HCT116 (cell line): ENCODE results near the gene TGM1. TPM values are rescaled to one million over a fixed set of nuclear protein-coding genes. Genes with fewer than 3 reads are reported as not detected.

Source experiments
- ATAC-seq: fragments of 200-7000 bp; cut with Tn5 transposase; 2 replicates; pipeline ENCODE4 v1.9.1; 2020; ENCODE audit warnings: mild to moderate bottlenecking, moderate library complexity
- BruUV-seq: library from RNA; stranded (reverse); fragments of 400-500 nt; replicated peaks from 2 replicates; lab custom pipeline; 2021; lab: Mats Ljungman, UMichigan
- CTCF ChIA-PET: fragments of 300-600 bp; sonication (Branson Sonifier 250); formaldehyde crosslinking; loops from one replicate; lab custom pipeline; 2021; ENCODE audit warnings: antibody characterized with exemption; lab: Charles Lee
- POLR2A ChIA-PET: fragments of 300-600, 350-600 bp; sonication (Branson Sonifier 250); formaldehyde crosslinking; loops from one replicate; lab custom pipeline; 2021; ENCODE audit warnings: antibody characterized with exemption; lab: Charles Lee
- RAD21 ChIA-PET, 2 experiments: fragments of 300-600 bp; sonication (Branson Sonifier 250); formaldehyde crosslinking; loops; one replicate each; lab custom pipeline; 2023; ENCODE audit warnings: low total read pairs in 2 of 2; ENCODE audit not compliant: uncharacterized antibody in 2 of 2, unreplicated experiment in 2 of 2, low non-redundant PET in 1 of 2; lab: Charles Lee
- DNase-seq: peaks from one replicate; pipeline ENCODE4 v3.0.0-alpha.2; 2010; ENCODE audit warnings: low read depth, low spot score
- H2AFZ ChIP-seq: fragments of 200-600 bp; shearing (Covaris generic), sonication (generic); 2 replicates; pipeline ENCODE4 v1.6.1; 2017; ENCODE audit warnings: low read depth, mixed run types, mixed read lengths, antibody characterized with exemption, low read length; ENCODE audit not compliant: poor library complexity, severe bottlenecking
- H3K27ac ChIP-seq: 2 replicates; pipeline ENCODE4 v1.5.1; 2012; ENCODE audit warnings: low read depth, low read length
- H3K27me3 ChIP-seq: fragments of 200-600 bp; sonication (generic); 2 replicates; pipeline ENCODE4 v1.6.1; 2016; ENCODE audit warnings: mixed run types, low read length, mixed read lengths; ENCODE audit not compliant: insufficient read depth
- H3K36me3 ChIP-seq, 2 experiments: fragments of 200-500 bp in 1 of 2; fragments of 200-600 bp in 1 of 2; sonication (Bioruptor generic) in 1 of 2; sonication (generic) in 1 of 2; 2 replicates each; pipeline versions ENCODE4 v1.5.1 to v1.6.1; 2014 to 2016; ENCODE audit warnings: low read length in 2 of 2, inconsistent platforms in 1 of 2, mixed read lengths in 1 of 2, mixed run types in 1 of 2; ENCODE audit not compliant: insufficient read depth in 2 of 2, control insufficient read depth in 1 of 2
- H3K4me1 ChIP-seq, 2 experiments: fragments of 200-600 bp in 1 of 2; sonication (generic) in 1 of 2; 2 replicates each; pipeline versions ENCODE4 v1.5.1 to v1.6.1; 2012 to 2017; ENCODE audit warnings: low read length in 2 of 2, inconsistent platforms in 1 of 2, mild to moderate bottlenecking in 1 of 2, mixed read lengths in 1 of 2, mixed run types in 1 of 2, moderate library complexity in 1 of 2; ENCODE audit not compliant: insufficient read depth in 2 of 2, control insufficient read depth in 1 of 2
- H3K4me2 ChIP-seq: fragments of 200-600 bp; sonication (generic); 2 replicates; pipeline ENCODE4 v1.6.1; 2017; ENCODE audit warnings: mixed run types, low read length, mixed read lengths
- H3K4me3 ChIP-seq, 2 experiments: fragments of 200-600 bp in 1 of 2; sonication (generic) in 1 of 2; replicated peaks in 1 of 2; 2 replicates each; pipeline ENCODE4 v1.5.1; 2011 to 2016; ENCODE audit warnings: low read length in 2 of 2, control low read depth in 1 of 2, low read depth in 1 of 2, mild to moderate bottlenecking in 1 of 2, mixed read lengths in 1 of 2, mixed run types in 1 of 2
- H3K79me2 ChIP-seq: fragments of 200-600 bp; sonication (generic); 2 replicates; pipeline ENCODE4 v1.6.1; 2017; ENCODE audit warnings: mild to moderate bottlenecking, mixed run types, low read length, moderate library complexity, mixed read lengths; ENCODE audit not compliant: insufficient read depth
- H3K9ac ChIP-seq: fragments of 200-600 bp; sonication (generic); 2 replicates; pipeline ENCODE4 v1.6.1; 2016; ENCODE audit warnings: low read length, mixed read lengths
- H3K9me2 ChIP-seq: fragments of 200-600 bp; sonication (generic), shearing (Covaris generic); 2 replicates; pipeline ENCODE4 v1.6.1; 2017; ENCODE audit warnings: mixed run types, mild to moderate bottlenecking, moderate library complexity; ENCODE audit not compliant: insufficient read depth
- H3K9me3 ChIP-seq, 2 experiments: fragments of 200-500 bp in 1 of 2; fragments of 200-600 bp in 1 of 2; sonication (Bioruptor generic) in 1 of 2; sonication (generic) in 1 of 2; 2 replicates each; pipeline ENCODE4 v1.6.1; 2014 to 2017; ENCODE audit warnings: low read length in 2 of 2, mixed read lengths in 2 of 2, inconsistent platforms in 1 of 2, low read depth in 1 of 2, mild to moderate bottlenecking in 1 of 2, mixed run types in 1 of 2, moderate library complexity in 1 of 2; ENCODE audit not compliant: control insufficient read depth in 1 of 2, insufficient read depth in 1 of 2
- H4K20me1 ChIP-seq: fragments of 200-600 bp; sonication (generic), shearing (Covaris generic); 2 replicates; pipeline ENCODE4 v1.6.1; 2017; ENCODE audit warnings: mixed run types, mild to moderate bottlenecking, moderate library complexity; ENCODE audit not compliant: insufficient read depth
- CEBPB ChIP-seq: IDR thresholded peaks from 2 replicates; pipeline ENCODE4 v1.6.1; 2012; ENCODE audit warnings: low read depth
- ELF1 ChIP-seq: IDR thresholded peaks from 2 replicates; pipeline ENCODE4 v1.6.1; 2012; ENCODE audit warnings: low read depth, borderline replicate concordance
- EZH2 ChIP-seq: fragments of 200-600 bp; sonication (generic); IDR thresholded peaks from 2 replicates; pipeline ENCODE4 v1.6.1; 2017; ENCODE audit warnings: antibody characterized with exemption, mixed run types
- EZH2phosphoT487 ChIP-seq: fragments of 200-600 bp; IDR thresholded peaks from 2 replicates; pipeline ENCODE4 v1.6.1; 2018; ENCODE audit warnings: antibody characterized with exemption, borderline replicate concordance
- JUND ChIP-seq: IDR thresholded peaks from 2 replicates; pipeline ENCODE4 v1.6.1; 2012
- POLR2A ChIP-seq: IDR thresholded peaks from 2 replicates; pipeline ENCODE4 v1.7.0; 2011; ENCODE audit warnings: borderline replicate concordance; ENCODE audit not compliant: insufficient read depth, insufficient read length; ENCODE audit errors: extremely low read depth
- RAD21 ChIP-seq: IDR thresholded peaks from 2 replicates; pipeline ENCODE4 v1.6.1; 2012; ENCODE audit warnings: low read depth, mild to moderate bottlenecking
- SIN3A ChIP-seq: IDR thresholded peaks from 2 replicates; pipeline ENCODE4 v1.6.1; 2012; ENCODE audit warnings: low read depth
- ZFX ChIP-seq: fragments of 450-650 bp; IDR thresholded peaks from 2 replicates; pipeline ENCODE4 v1.6.1; 2017
- ZNF274 ChIP-seq: fragments of 200-500 bp; sonication (Bioruptor generic); IDR thresholded peaks from 2 replicates; pipeline ENCODE4 v1.6.1; 2014; ENCODE audit warnings: mild to moderate bottlenecking, low read depth, low read length, inconsistent platforms
- intact Hi-C: fragments of 100-400 bp; cut with micrococcal nuclease; formaldehyde crosslinking; loops from 2 replicates; pipeline ENCODE4 v1.10.0; 2022
- total RNA-seq: library from RNA; stranded (reverse); gene quantifications from one replicate; pipeline ENCODE4 v1.2.1, GENCODE V29; 2021; ENCODE audit not compliant: unreplicated experiment
- TF ChIP-seq, protein P1 (sequence below), 3 experiments: fragments of 200-600 bp in 1 of 3; sonication (generic) in 1 of 3; IDR thresholded peaks in 2 of 3; conservative IDR thresholded peaks in 1 of 3; 2 replicates each; pipeline ENCODE4 v1.5.1; 2012 to 2017; ENCODE audit warnings: low read depth in 2 of 3, low read length in 2 of 3, antibody characterized with exemption in 1 of 3, borderline replicate concordance in 1 of 3, control low read depth in 1 of 3, mild to moderate bottlenecking in 1 of 3, mixed read lengths in 1 of 3, mixed run types in 1 of 3, moderate library complexity in 1 of 3; ENCODE audit not compliant: insufficient read depth in 1 of 3
- TF ChIP-seq, protein P2 (sequence below): IDR thresholded peaks from 2 replicates; pipeline ENCODE4 v1.6.1; 2012
- TF ChIP-seq, protein P3 (sequence below): IDR thresholded peaks from 2 replicates; pipeline ENCODE4 v1.6.1; 2012
- TF ChIP-seq, protein P4 (sequence below): IDR thresholded peaks from 2 replicates; pipeline ENCODE4 v1.6.1; 2011; ENCODE audit warnings: mild to moderate bottlenecking, low read length, moderate library complexity; ENCODE audit not compliant: insufficient replicate concordance; ENCODE audit errors: extremely low read depth

The TGM1 gene
- total RNA-seq, 1 experiment from 2014 or later = 5.6 TPM

DNA sequence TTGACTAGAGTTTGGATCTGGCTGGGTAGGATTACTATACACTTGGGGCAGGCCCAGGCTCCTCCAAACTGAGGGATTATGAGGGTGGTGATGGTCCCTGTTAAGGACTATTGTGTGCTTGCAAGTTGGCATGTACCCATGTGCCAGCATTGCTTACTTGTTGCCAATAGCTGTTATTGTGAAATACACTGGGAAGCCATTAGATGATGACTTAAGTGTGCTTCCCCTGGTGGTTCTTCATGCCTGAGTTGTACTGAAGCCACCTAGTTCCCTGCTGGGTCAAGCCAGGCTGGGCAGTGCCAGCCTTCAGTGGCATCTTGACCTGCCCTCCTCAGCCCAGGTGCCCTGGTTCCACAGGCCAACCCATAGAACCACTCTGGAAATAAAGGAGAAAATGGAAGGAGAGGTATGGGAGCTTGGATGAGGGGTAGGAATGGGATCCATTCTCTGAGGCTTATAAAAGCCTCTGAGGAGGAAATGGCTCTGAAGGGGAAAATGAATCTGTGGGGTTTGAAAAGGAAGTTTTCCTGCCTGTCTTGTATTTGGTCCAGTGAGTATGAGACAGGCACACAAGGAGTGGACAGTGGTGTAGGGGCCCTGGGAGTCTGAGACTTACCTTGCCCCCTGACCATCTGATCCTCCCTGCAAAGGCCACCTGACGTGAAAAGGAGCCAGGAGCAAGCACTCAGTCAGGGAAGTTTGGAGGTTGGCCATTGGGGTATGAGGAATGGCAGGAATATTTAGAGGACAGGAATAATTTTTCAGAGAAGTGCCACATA lies 49.0 kb upstream of the TGM1 start:
- POLR2A ChIA-PET = no interaction called here
- H3K9me3 ChIP-seq = no peaks in the 10 kb centered on the region

More for the DNA sequence above, 49.0 kb upstream of the TGM1 start:
- Histone ChIP-seq H3K27me3 (no peaks in the 10 kb centered on the region), H3K27ac (no peak overlapping the region), H3K4me2 (no peak overlapping the region), H3K79me2 (no peaks in the 10 kb centered on the region), H2AFZ (no peak overlapping the region), H3K36me3 (peaks cover 4 to 5% of the 10 kb centered on the region in 2 experiments; a peak in 2 of 4 replicates), H3K4me1 (peaks cover 10 to 28% of the 10 kb centered on the region in 2 experiments), H4K20me1 (no peaks in the 10 kb centered on the region), H3K4me3 (no peak overlapping the region), H3K9me2 (no peaks in the 10 kb centered on the region), H3K9ac (no peak overlapping the region)
- DNase-seq (no peak), ATAC-seq (no peak)
- intact Hi-C loops = no loop called here
- RAD21 ChIA-PET = no interaction called here
- CTCF ChIA-PET = interaction anchor here (1.6 kb wide), 1 partner anchor 119 kb away, joined by 3 read pairs; no protein-coding TSS in a partner anchor
- BruUV-seq = no TSS peak
- TF ChIP-seq JUND (no peak), CEBPB (no peak), ZNF274 (no peak), EZH2phosphoT487 (no peak), RAD21 (no peak), POLR2A (no peak), ELF1 (no peak), ZFX (no peak), SIN3A (no peak), EZH2 (no peak)
- TF ChIP-seq, protein P1, sequence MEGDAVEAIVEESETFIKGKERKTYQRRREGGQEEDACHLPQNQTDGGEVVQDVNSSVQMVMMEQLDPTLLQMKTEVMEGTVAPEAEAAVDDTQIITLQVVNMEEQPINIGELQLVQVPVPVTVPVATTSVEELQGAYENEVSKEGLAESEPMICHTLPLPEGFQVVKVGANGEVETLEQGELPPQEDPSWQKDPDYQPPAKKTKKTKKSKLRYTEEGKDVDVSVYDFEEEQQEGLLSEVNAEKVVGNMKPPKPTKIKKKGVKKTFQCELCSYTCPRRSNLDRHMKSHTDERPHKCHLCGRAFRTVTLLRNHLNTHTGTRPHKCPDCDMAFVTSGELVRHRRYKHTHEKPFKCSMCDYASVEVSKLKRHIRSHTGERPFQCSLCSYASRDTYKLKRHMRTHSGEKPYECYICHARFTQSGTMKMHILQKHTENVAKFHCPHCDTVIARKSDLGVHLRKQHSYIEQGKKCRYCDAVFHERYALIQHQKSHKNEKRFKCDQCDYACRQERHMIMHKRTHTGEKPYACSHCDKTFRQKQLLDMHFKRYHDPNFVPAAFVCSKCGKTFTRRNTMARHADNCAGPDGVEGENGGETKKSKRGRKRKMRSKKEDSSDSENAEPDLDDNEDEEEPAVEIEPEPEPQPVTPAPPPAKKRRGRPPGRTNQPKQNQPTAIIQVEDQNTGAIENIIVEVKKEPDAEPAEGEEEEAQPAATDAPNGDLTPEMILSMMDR (IDR thresholded peaks at IDR 0.05 in 2 of 3, conservative IDR thresholded peaks at IDR 0.05 in 1 of 3; ENCODE audit: borderline replicate concordance in 1 of 3, insufficient read depth in 1 of 3, low read depth in 2 of 3, low read length in 2 of 3) = no peak
- TF ChIP-seq, protein P2, sequence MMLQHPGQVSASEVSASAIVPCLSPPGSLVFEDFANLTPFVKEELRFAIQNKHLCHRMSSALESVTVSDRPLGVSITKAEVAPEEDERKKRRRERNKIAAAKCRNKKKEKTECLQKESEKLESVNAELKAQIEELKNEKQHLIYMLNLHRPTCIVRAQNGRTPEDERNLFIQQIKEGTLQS = no peak
- TF ChIP-seq, protein P3, sequence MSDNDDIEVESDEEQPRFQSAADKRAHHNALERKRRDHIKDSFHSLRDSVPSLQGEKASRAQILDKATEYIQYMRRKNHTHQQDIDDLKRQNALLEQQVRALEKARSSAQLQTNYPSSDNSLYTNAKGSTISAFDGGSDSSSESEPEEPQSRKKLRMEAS = no peak
- TF ChIP-seq, protein P4, sequence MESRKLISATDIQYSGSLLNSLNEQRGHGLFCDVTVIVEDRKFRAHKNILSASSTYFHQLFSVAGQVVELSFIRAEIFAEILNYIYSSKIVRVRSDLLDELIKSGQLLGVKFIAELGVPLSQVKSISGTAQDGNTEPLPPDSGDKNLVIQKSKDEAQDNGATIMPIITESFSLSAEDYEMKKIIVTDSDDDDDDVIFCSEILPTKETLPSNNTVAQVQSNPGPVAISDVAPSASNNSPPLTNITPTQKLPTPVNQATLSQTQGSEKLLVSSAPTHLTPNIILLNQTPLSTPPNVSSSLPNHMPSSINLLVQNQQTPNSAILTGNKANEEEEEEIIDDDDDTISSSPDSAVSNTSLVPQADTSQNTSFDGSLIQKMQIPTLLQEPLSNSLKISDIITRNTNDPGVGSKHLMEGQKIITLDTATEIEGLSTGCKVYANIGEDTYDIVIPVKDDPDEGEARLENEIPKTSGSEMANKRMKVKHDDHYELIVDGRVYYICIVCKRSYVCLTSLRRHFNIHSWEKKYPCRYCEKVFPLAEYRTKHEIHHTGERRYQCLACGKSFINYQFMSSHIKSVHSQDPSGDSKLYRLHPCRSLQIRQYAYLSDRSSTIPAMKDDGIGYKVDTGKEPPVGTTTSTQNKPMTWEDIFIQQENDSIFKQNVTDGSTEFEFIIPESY = no peak
